ENCODE results near the gene FDX2. TPM values are rescaled to one million over a fixed set of nuclear protein-coding genes. Genes with fewer than 3 reads are reported as not detected.

The FDX2 gene
- total and polyA plus RNA-seq, 2 donors (not counting 1 experiment from before 2014, with no cell fraction given), result 13.9 to 21.5 TPM

DNA sequence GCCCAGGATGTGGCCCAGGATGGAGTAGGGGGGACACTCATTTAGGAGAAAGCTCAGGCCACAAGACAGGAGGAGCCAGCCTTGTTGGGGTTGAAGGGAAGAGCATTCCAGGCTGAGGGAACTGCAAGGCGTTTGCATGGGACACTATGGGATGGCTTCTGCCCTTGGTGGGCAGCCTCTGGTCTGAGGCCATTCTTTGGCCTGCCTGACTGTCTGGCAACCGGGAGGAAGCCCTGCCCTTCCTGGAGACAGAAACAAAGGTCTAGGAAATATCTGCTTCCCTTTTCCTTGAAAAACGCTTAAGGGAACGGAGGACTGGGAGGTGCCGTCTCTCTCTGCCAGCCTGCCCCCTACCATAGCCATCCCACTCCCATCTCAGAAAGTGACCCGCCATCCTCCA is 47.7 kb downstream of the FDX2 start:
- no peak overlapping the region for H3K4me3 Mint-ChIP-seq
- intact Hi-C loops (cut with micrococcal nuclease), result loop anchor here (5.0 kb wide), 1 partner anchor 336 kb away; no protein-coding TSS in a partner anchor
- no peak overlapping the region for H3K9ac ChIP-seq (ENCODE audit: low read length)

DNA sequence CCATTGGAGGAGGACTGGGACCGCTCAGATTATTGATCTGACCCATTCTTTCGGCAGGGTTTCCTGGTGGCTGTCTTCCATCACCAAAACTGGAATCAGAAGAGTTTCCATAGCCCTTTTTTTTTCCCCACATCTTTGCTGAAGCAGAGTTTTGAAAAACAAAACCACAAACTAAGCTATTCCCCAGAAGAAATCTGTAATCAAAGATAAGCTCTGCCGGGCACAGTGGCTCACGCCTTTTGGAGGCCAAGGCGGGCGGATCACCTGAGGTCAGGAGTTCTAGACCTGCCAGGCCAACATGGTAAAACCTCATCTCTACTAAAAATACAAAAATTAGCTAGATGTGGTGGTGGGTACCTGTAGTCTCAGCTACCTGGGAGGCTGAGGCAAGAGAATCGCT is 49.1 kb downstream of the FDX2 start:
- ATAC-seq (ENCODE audit: low read depth) (no peak), DNase-seq (no peak)
- ChIA-PET CTCF (interaction anchor here (0.6 to 9.2 kb wide), 3 partner anchors 8 to 155 kb away, joined by 3 to 570 read pairs (median 73); partner anchors contain the start of genes P2RY11 and TYK2), POLR2A (interaction anchor here (0.6 kb wide), 1 partner anchor 139 kb away, joined by 4 read pairs; no protein-coding TSS in a partner anchor)
- Histone ChIP-seq H3K4me3 (ENCODE audit: control extremely low read depth in 1 of 5, extremely low read depth in 1 of 5, insufficient read depth in 1 of 5, low read depth in 2 of 5, low read length in 4 of 5) (no peak overlapping the region), H3K27me3 (replicated peaks in 1 of 4; ENCODE audit: control extremely low read depth in 1 of 4, control insufficient read depth in 3 of 4, insufficient read depth in 4 of 4, low read length in 3 of 4) (no peaks in the 10 kb centered on the region), H3K9me3 (ENCODE audit: control extremely low read depth in 1 of 3, control insufficient read depth in 2 of 3, insufficient read depth in 1 of 3, low read length in 2 of 3) (no peaks in the 10 kb centered on the region), H3K27ac (ENCODE audit: low read length in 2 of 2) (no peak overlapping the region), H3K36me3 (replicated peaks in 1 of 2; ENCODE audit: control extremely low read depth in 1 of 2, control insufficient read depth in 1 of 2, extremely low read depth in 1 of 2, insufficient read depth in 2 of 2, low read length in 1 of 2) (no peaks in the 10 kb centered on the region), H3K4me2 (replicated peaks; ENCODE audit: low read depth, low read length, poor library complexity, severe bottlenecking) (no peak overlapping the region), H2AFZ (ENCODE audit: insufficient read depth, low read depth, low read length, poor library complexity, severe bottlenecking) (no peak overlapping the region), H3K9ac (ENCODE audit: low read length) (no peak overlapping the region), H4K20me1 (ENCODE audit: control insufficient read depth, insufficient read depth, low read length, poor library complexity, severe bottlenecking) (no peaks in the 10 kb centered on the region), H3K4me1 (ENCODE audit: control insufficient read depth in 2 of 2, insufficient read depth in 2 of 2, low read length in 2 of 2) (peaks cover 8 to 23% of the 10 kb centered on the region in 2 donors), H3K79me2 (ENCODE audit: control insufficient read depth, insufficient read depth, low read length) (peaks cover 3% of the 10 kb centered on the region)
- no peaks in the 10 kb centered on the region for H3K27me3 Mint-ChIP-seq
- TF ChIP-seq, protein P1, sequence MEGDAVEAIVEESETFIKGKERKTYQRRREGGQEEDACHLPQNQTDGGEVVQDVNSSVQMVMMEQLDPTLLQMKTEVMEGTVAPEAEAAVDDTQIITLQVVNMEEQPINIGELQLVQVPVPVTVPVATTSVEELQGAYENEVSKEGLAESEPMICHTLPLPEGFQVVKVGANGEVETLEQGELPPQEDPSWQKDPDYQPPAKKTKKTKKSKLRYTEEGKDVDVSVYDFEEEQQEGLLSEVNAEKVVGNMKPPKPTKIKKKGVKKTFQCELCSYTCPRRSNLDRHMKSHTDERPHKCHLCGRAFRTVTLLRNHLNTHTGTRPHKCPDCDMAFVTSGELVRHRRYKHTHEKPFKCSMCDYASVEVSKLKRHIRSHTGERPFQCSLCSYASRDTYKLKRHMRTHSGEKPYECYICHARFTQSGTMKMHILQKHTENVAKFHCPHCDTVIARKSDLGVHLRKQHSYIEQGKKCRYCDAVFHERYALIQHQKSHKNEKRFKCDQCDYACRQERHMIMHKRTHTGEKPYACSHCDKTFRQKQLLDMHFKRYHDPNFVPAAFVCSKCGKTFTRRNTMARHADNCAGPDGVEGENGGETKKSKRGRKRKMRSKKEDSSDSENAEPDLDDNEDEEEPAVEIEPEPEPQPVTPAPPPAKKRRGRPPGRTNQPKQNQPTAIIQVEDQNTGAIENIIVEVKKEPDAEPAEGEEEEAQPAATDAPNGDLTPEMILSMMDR (IDR thresholded peaks at IDR 0.05), result no peak
- no peak for TF ChIP-seq EZH2 (IDR thresholded peaks at IDR 0.05; ENCODE audit: borderline replicate concordance, insufficient read depth, low read depth, low read length, poor library complexity, severe bottlenecking)
- H3K4me3 Mint-ChIP-seq, result no peak overlapping the region
- peaks cover 16% of the 10 kb centered on the region for H3K4me1 Mint-ChIP-seq
- intact Hi-C loops (cut with micrococcal nuclease), result loop anchor here (5.0 kb wide), 1 partner anchor 334 kb away; no protein-coding TSS in a partner anchor
- WGBS (ENCODE audit: insufficient coverage), result 100% methylated on average over 2 of the region's 7 CpGs
- H3K27ac Mint-ChIP-seq, result no peak overlapping the region
- no peaks in the 10 kb centered on the region for H3K9me3 Mint-ChIP-seq (ENCODE audit: insufficient read depth)

More for the DNA sequence above, 47.7 kb downstream of the FDX2 start:
- Mint-ChIP-seq H3K27me3 (no peaks in the 10 kb centered on the region), H3K27ac (no peak overlapping the region), H3K4me1 (peaks cover 28% of the 10 kb centered on the region), H3K9me3 (ENCODE audit: insufficient read depth) (no peaks in the 10 kb centered on the region)
- peaks cover 13 to 35% of the 10 kb centered on the region in 2 donors for H3K4me1 ChIP-seq (ENCODE audit: control insufficient read depth in 2 of 2, insufficient read depth in 2 of 2, low read length in 2 of 2)
- ATAC-seq (ENCODE audit: low read depth) (no peak), DNase-seq (no peak)
- no peaks in the 10 kb centered on the region for H3K36me3 ChIP-seq (replicated peaks in 1 of 2; ENCODE audit: control extremely low read depth in 1 of 2, control insufficient read depth in 1 of 2, extremely low read depth in 1 of 2, insufficient read depth in 2 of 2, low read length in 1 of 2)
- 86% methylated on average over 6 of the region's 6 CpGs for whole genome bisulfite sequencing (ENCODE audit: insufficient coverage)
- peaks cover 3% of the 10 kb centered on the region for H3K79me2 ChIP-seq (ENCODE audit: control insufficient read depth, insufficient read depth, low read length)
- no peaks in the 10 kb centered on the region for H3K27me3 ChIP-seq (replicated peaks in 1 of 4; ENCODE audit: control extremely low read depth in 1 of 4, control insufficient read depth in 3 of 4, insufficient read depth in 4 of 4, low read length in 3 of 4)
- no peaks in the 10 kb centered on the region for H3K9me3 ChIP-seq (ENCODE audit: control extremely low read depth in 1 of 3, control insufficient read depth in 2 of 3, insufficient read depth in 1 of 3, low read length in 2 of 3)
- no peak overlapping the region for H3K4me2 ChIP-seq (replicated peaks; ENCODE audit: low read depth, low read length, poor library complexity, severe bottlenecking)
- POLR2A ChIA-PET, result interaction anchor here (0.7 kb wide), 1 partner anchor 98 kb away, joined by 5 read pairs; no protein-coding TSS in a partner anchor
- H3K27ac ChIP-seq (ENCODE audit: low read length in 2 of 2), result no peak overlapping the region
- no peaks in the 10 kb centered on the region for H4K20me1 ChIP-seq (ENCODE audit: control insufficient read depth, insufficient read depth, low read length, poor library complexity, severe bottlenecking)
- CTCF ChIA-PET, result interaction anchor here (1.0 to 9.2 kb wide), 4 partner anchors 9 to 119 kb away, joined by 3 to 570 read pairs (median 94); partner anchors contain the start of genes ICAM4, ICAM5 and TYK2
- H3K4me3 ChIP-seq (ENCODE audit: control extremely low read depth in 1 of 5, extremely low read depth in 1 of 5, insufficient read depth in 1 of 5, low read depth in 2 of 5, low read length in 4 of 5), result no peak overlapping the region
- no peak overlapping the region for H2AFZ ChIP-seq (ENCODE audit: insufficient read depth, low read depth, low read length, poor library complexity, severe bottlenecking)
- TF ChIP-seq, protein P1 (IDR thresholded peaks at IDR 0.05), result no peak
- TF ChIP-seq EZH2 (IDR thresholded peaks at IDR 0.05; ENCODE audit: borderline replicate concordance, insufficient read depth, low read depth, low read length, poor library complexity, severe bottlenecking), result no peak

All from B cell (primary cell).